AG08395 (cell line): ENCODE measurements around the gene TTC7B.
A peak's percentile ranks its signal among the peaks of the same experiment; 100 is the strongest.

Experiments used
- DNase-seq: peaks from one replicate; pipeline ENCODE4 v3.0.0; 2012; ENCODE audit warnings: mixed read lengths, low spot score

Gene TTC7B

GRCh38 chr14:90648421-90648820, 167.8 kb downstream of the TTC7B start:
- no peak for DNase-seq

- DNase-seq = no peak
Measured at GRCh38 chr14:90647473-90648005, 168.7 kb downstream of the TTC7B start.

GRCh38 chr14:90645842-90646443, 170.3 kb downstream of the TTC7B start:
- no peak for DNase-seq

DNA sequence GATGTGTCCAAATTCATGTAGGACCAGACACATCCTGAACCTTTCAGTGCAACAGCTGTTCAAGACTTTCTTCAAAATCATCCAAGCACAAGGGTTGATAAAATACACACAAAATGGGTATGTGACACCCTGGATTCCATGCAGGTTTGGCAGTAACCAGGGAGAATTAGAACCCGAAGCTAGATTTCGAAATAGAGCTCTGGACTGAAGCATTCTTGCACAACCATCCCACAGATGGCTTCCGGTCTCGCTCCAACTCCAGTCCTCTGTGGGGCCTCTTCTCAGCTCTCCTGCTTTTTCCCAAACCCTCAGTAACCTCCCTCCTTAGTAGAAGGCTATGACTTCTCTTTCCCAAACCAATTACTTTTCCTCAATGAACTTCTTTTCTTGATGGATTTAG, 171.3 kb downstream of the TTC7B start:
- peak; percentile 73 for DNase-seq

- no peak for DNase-seq
Measured at GRCh38 chr14:90643982-90644670, 172.1 kb downstream of the TTC7B start.

DNA sequence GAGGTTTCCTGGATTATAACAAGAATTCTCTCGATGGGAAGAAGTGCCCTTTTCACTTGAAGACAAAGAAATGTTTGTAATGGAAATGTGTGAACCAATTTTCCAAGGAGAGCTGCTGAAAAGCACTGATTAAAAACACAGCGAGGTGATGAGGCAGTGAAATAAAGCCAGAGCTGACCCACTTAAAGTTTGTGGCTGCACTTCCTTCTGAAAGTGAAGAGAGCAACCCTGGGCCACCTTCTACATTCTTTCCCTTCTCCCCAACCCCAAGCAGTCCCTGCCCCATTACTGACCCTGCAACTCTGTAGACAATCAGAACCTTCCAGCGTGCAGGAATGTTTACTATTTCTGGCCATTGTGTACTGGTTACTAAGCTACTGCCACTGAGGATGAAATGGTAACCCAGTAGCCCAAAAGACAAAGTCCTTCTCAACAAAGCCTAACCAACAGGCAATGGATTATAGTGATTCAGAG, 173.9 kb downstream of the TTC7B start:
- no peak for DNase-seq

GRCh38 chr14:90641615-90642243, 174.5 kb downstream of the TTC7B start:
- no peak for DNase-seq

- DNase-seq = no peak
Measured at GRCh38 chr14:90641168-90641567, 175.1 kb downstream of the TTC7B start.

- no peak for DNase-seq
Measured at GRCh38 chr14:90639641-90640040, 176.6 kb downstream of the TTC7B start.

GRCh38 chr14:90632871-90633270, 183.4 kb downstream of the TTC7B start:
- no peak for DNase-seq

GRCh38 chr14:90632451-90632850, 183.8 kb downstream of the TTC7B start:
- no peak for DNase-seq

- no peak for DNase-seq
Measured at GRCh38 chr14:90630171-90630806, 185.9 kb downstream of the TTC7B start.

- DNase-seq = no peak
Measured at GRCh38 chr14:90629471-90629870, 186.8 kb downstream of the TTC7B start.

- no peak for DNase-seq
Measured at GRCh38 chr14:90628825-90629224, 187.4 kb downstream of the TTC7B start.

DNA sequence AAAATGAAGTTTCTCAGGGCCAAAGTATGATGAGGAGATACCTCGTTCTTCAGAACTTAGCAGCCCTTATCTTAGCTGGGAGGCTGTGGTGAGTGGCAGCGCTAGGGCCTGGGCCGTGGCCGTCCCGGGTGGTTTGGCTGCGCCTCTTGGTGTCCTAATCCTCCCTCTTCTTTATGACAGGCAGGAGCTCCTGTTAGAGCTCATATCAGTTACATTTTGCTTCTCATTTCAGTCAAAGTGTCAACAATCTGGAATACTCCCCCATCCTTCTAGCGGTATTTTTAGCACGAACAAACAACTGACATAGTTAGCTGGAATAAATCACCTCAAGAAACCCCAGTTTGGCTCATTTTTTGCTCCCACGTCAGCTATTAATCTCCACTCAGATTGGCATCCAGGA, 188.8 kb downstream of the TTC7B start:
- no peak for DNase-seq

GRCh38 chr14:90626550-90626949, 189.7 kb downstream of the TTC7B start:
- DNase-seq = no peak

DNA sequence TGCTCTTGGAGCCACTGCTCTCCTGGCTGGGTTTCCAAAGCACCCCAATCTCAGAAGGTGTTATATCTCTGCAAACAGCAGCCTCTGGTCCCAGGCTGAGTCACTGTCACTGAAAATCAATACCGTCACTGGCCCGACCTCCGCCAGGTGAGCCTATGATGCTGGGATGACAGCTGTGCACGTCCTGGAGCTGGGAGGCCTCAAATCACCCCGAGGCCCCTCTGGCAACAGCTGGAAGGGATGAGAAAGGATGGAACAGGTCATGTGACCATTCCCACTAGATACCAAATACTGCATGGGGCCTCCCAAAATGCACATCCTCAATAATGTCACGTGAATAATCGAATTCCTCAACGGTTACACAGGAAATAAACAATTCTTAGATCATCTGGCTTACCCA, 190.8 kb downstream of the TTC7B start:
- DNase-seq = no peak

- no peak for DNase-seq
Measured at GRCh38 chr14:90624732-90625400, 191.4 kb downstream of the TTC7B start.

GRCh38 chr14:90624227-90624626, 192.0 kb downstream of the TTC7B start:
- peak; percentile 31 for DNase-seq

DNA sequence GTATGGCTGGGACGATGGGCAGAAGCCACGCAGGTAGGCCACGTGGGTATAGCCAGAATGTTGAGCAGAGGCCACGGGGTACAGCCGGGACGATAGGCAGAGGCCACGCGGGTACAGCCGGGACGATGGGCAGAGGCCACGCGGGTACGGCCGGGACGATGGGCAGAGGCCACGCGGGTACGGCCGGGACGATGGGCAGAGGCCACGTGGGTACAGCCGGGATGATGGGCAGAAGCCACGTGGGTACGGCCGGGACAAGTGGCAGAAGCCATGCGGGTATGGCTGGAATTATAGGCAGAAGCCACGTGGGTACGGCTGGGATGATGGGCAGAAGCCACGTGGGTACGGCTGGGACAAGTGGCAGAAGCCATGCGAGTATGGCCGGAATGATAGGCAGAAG, 195.0 kb downstream of the TTC7B start:
- no peak for DNase-seq

- DNase-seq = no peak
Measured at GRCh38 chr14:90620568-90621077, 195.6 kb downstream of the TTC7B start.

DNA sequence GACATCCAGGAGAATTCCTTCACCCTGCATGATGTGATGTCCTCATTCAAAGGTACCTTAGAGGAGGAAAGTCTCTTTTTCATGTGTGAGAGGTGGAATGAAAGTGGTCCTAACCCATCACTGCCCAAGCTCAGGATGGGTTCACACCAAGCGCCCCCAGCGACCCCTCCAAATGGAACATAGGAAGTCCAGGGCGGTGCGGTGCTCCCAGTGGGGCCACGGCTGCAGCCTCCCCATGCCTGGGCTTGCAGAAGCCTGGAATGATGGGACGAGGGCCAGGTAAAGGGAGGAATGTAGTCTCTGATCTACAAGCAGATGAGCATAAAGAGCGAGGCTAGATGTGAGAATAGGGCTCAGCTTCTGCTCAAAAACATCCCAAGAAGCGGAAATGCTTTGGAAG, 196.3 kb downstream of the TTC7B start:
- no peak for DNase-seq
